ENCODE results near the gene GRIN1. TPM values are rescaled to one million over a fixed set of nuclear protein-coding genes. Genes with fewer than 3 reads are reported as not detected.

Gene GRIN1
- total and polyA plus RNA-seq, 2 donors (not counting 3 experiments of a cell fraction or from before 2014, with no cell fraction given), result not detected

- no TSS peak for BruUV-seq (replicated peaks)
- ChIA-PET POLR2A (interaction anchor here (0.6 kb wide), 1 partner anchor 10 kb away, joined by 3 read pairs; no protein-coding TSS in a partner anchor), CTCF (interaction anchor here (1.2 to 1.7 kb wide), 4 partner anchors 10 to 38 kb away, joined by 5 to 8 read pairs (median 6); partner anchors contain the start of genes ANAPC2, RNF224 and SSNA1)
- Histone ChIP-seq H3K79me2 (ENCODE audit: control insufficient read depth, insufficient read depth, low read length) (peaks cover 6% of the 10 kb centered on the region), H3K9me1 (replicated peaks; ENCODE audit: control insufficient read depth, extremely low read depth, insufficient read depth, low read length) (no peaks in the 10 kb centered on the region), H3K27me3 (ENCODE audit: control insufficient read depth in 2 of 2, insufficient read depth in 2 of 2, low read length in 2 of 2) (no peaks in the 10 kb centered on the region), H4K20me1 (replicated peaks; ENCODE audit: control insufficient read depth, extremely low read depth, insufficient read depth, low read length) (no peaks in the 10 kb centered on the region), H3K4me3 (replicated peaks in 1 of 3; ENCODE audit: insufficient read depth in 1 of 3, low read depth in 1 of 3, low read length in 3 of 3) (no peak overlapping the region), H3K4me1 (ENCODE audit: control insufficient read depth, extremely low read depth, insufficient read depth, low read length) (peaks cover 9% of the 10 kb centered on the region), H3K27ac (ENCODE audit: insufficient read depth, low read depth, low read length) (no peak overlapping the region), H3K9ac (replicated peaks; ENCODE audit: extremely low read depth, insufficient read depth, low read length) (no peak overlapping the region), H3K36me3 (ENCODE audit: control insufficient read depth in 2 of 2, extremely low read depth in 1 of 2, insufficient read depth in 2 of 2, low read length in 2 of 2) (no peaks in the 10 kb centered on the region), H3K4me2 (ENCODE audit: insufficient read depth, low read length) (no peak overlapping the region), H2AFZ (ENCODE audit: low read depth, low read length) (no peak overlapping the region), H3K9me3 (replicated peaks; ENCODE audit: control insufficient read depth, insufficient read depth, low read length) (no peaks in the 10 kb centered on the region)
- FAIRE-seq (no peak), DNase-seq (ENCODE audit: low read depth, low spot score) (no peak)
- intact Hi-C loops (cut with micrococcal nuclease) (no loop called here), dilution Hi-C loops (cut with MboI; ENCODE audit: extremely low pct_ligation_motif_present, low sequenced_read_pairs) (no loop called here)
- no peak for TF ChIP-seq POLR2A (IDR thresholded peaks at IDR 0.05; ENCODE audit: low read depth, low read length)
- TF ChIP-seq JUN (IDR thresholded peaks at IDR 0.05; ENCODE audit: borderline replicate concordance, insufficient read depth, insufficient read length, low read depth), result no peak
- TF ChIP-seq CTCF (IDR thresholded peaks at IDR 0.05; ENCODE audit: extremely low read depth in 1 of 2, insufficient read depth in 1 of 2, low read depth in 1 of 2, low read length in 2 of 2), result no peak
- no peak for TF ChIP-seq POLR2AphosphoS5 (IDR thresholded peaks at IDR 0.05; ENCODE audit: insufficient read depth, low read depth, low read length)
- TF ChIP-seq FOS (IDR thresholded peaks at IDR 0.05; ENCODE audit: borderline replicate concordance, insufficient read depth, low read length), result no peak
- TF ChIP-seq GATA2 (IDR thresholded peaks at IDR 0.05; ENCODE audit: insufficient read depth, insufficient read length, low read depth, low read length), result no peak
- TF ChIP-seq, protein P1, sequence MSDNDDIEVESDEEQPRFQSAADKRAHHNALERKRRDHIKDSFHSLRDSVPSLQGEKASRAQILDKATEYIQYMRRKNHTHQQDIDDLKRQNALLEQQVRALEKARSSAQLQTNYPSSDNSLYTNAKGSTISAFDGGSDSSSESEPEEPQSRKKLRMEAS (IDR thresholded peaks at IDR 0.05; ENCODE audit: insufficient read depth, insufficient read length), result no peak
- no peak for TF ChIP-seq EZH2 (IDR thresholded peaks at IDR 0.05; ENCODE audit: borderline replicate concordance, low read depth, low read length, severe bottlenecking)
Measured at GRCh38 chr9:137198902-137199283, 59.9 kb downstream of the GRIN1 start.
